Neural crest cell (in vitro differentiated cells): Measurements from ENCODE around the gene PCBP4. TPM values are rescaled to one million over a fixed set of nuclear protein-coding genes. Genes with fewer than 3 reads are reported as not detected.

Experiments
- DNase-seq: peaks from one replicate; pipeline ENCODE4 v3.0.0; 2021; ENCODE audit warnings: low read depth, mixed read lengths, low spot score
- H3K27ac Mint-ChIP-seq: one replicate; pipeline ENCODE4 v1.8.0; 2021; ENCODE audit warnings: mild to moderate bottlenecking, mixed read lengths; ENCODE audit not compliant: unreplicated experiment
- H3K27me3 Mint-ChIP-seq: 2 replicates; pipeline ENCODE4 v1.8.0; 2021; ENCODE audit warnings: low read depth, mild to moderate bottlenecking, mixed read lengths
- H3K36me3 Mint-ChIP-seq: 2 replicates; pipeline ENCODE4 v1.8.0; 2021; ENCODE audit warnings: low read depth, mild to moderate bottlenecking, mixed read lengths
- H3K4me1 Mint-ChIP-seq: 2 replicates; pipeline ENCODE4 v1.8.0; 2021; ENCODE audit warnings: mixed read lengths
- H3K4me3 Mint-ChIP-seq: one replicate; pipeline ENCODE4 v1.8.0; 2021; ENCODE audit warnings: mild to moderate bottlenecking, mixed read lengths
- H3K9me3 Mint-ChIP-seq: 2 replicates; pipeline ENCODE4 v1.8.0; 2021; ENCODE audit warnings: mixed read lengths
- CTCF ChIP-seq: fragments of 200-600 bp; sonication (generic); conservative IDR thresholded peaks from 2 replicates; pipeline ENCODE4 v1.5.0; 2021; ENCODE audit warnings: antibody characterized with exemption, mild to moderate bottlenecking
- total RNA-seq: library from RNA; stranded (reverse); gene quantifications from 2 replicates; pipeline ENCODE4 v1.2.1, GENCODE V29; 2021

The PCBP4 gene
- total RNA-seq, 1 donor from 2014 or later = 235 TPM

GRCh38 chr3:51937611-51938450, 29.4 kb downstream of the PCBP4 start:
- peak overlapping the region; percentile 55 for H3K4me3 Mint-ChIP-seq
- TF ChIP-seq CTCF = no peak
- no peaks in the 10 kb centered on the region for H3K27me3 Mint-ChIP-seq
- H3K27ac Mint-ChIP-seq = no peak overlapping the region
- no peaks in the 10 kb centered on the region for H3K9me3 Mint-ChIP-seq
- H3K4me1 Mint-ChIP-seq = peaks cover 28% of the 10 kb centered on the region
- no peak for DNase-seq
- H3K36me3 Mint-ChIP-seq = no peaks in the 10 kb centered on the region

GRCh38 chr3:51937014-51937413, 30.2 kb downstream of the PCBP4 start:
- Mint-ChIP-seq H3K36me3 (no peaks in the 10 kb centered on the region), H3K4me3 (no peak overlapping the region), H3K27ac (no peak overlapping the region), H3K9me3 (no peaks in the 10 kb centered on the region), H3K4me1 (peaks cover 22% of the 10 kb centered on the region), H3K27me3 (no peaks in the 10 kb centered on the region)
- TF ChIP-seq CTCF = no peak
- DNase-seq = no peak

GRCh38 chr3:51935886-51936755, 31.1 kb downstream of the PCBP4 start:
- Mint-ChIP-seq H3K4me3 (no peak overlapping the region), H3K27ac (no peak overlapping the region), H3K36me3 (no peaks in the 10 kb centered on the region), H3K4me1 (peaks cover 15% of the 10 kb centered on the region), H3K9me3 (no peaks in the 10 kb centered on the region), H3K27me3 (no peaks in the 10 kb centered on the region)
- no peak for DNase-seq
- no peak for TF ChIP-seq CTCF

- Mint-ChIP-seq H3K4me1 (peaks cover 6% of the 10 kb centered on the region), H3K27me3 (no peaks in the 10 kb centered on the region), H3K36me3 (no peaks in the 10 kb centered on the region), H3K9me3 (no peaks in the 10 kb centered on the region), H3K27ac (no peak overlapping the region), H3K4me3 (peak overlapping the region; percentile 23)
- no peak for TF ChIP-seq CTCF
- DNase-seq = no peak
These were observed 32.0 kb downstream of the PCBP4 start for GRCh38 chr3:51934991-51935885.
